ENCODE data around the gene TBRG4.

Gene TBRG4

DNA sequence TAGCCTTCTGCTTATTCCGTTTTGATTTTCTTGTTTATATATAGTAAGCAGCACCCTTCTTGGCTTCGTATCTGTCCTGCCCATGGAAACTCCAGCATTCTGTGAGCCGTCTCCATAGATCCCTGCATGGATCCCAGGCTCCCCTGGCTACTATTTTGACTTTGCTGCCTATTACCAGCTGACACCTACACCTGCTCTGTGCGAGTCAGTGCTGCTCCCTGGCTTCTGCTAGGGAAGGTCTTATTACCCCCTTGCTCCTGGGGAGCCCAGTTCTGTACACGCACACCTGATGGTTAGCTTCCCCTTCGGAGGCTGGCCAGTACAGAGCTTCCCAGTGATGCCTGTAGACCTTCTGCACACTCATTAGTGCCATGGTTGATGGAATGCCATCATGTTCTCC, 58.1 kb downstream of the TBRG4 start:
- DNase-seq, result no peak

DNA sequence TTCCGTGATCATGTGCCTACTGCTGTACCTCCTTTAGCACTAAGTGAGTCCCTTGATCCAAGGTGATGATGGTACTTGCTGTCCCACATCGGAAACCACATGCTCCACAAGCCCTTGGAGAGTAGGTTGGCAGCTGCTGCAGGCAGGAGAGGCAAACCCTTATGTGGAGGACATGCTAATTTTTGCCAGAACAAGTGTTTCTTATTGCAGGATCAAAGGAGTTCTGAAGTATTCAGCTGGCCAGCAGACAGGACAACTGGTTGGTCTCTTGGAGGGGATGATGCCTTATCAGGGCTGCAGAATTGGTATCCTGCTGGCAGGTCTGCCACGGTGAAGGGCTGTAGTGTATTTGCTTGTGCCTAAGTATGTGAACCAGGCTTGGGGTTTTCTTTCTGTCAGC, 59.5 kb downstream of the TBRG4 start:
- no peak for DNase-seq

DNA sequence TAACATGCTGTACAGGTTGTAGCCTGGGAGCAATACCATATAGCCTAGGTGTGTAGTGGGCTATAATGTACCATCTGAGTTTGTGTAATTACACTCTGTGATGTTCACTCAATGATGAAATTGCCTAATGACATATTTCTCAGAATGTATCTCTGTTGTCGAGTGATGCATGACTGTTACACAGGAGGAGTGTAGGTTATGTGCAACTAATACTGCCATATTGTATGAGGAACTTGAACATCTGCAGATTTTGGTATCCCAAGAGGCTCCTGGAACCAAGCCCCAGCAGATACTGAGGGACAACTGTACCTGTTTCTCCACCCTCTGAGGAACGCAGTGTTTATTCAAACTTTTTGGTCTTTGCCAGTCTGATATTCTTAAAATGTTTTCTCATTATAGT, 61.3 kb downstream of the TBRG4 start:
- no peak for DNase-seq
